ENCODE data around the gene FIBCD1.

FIBCD1 gene

DNA sequence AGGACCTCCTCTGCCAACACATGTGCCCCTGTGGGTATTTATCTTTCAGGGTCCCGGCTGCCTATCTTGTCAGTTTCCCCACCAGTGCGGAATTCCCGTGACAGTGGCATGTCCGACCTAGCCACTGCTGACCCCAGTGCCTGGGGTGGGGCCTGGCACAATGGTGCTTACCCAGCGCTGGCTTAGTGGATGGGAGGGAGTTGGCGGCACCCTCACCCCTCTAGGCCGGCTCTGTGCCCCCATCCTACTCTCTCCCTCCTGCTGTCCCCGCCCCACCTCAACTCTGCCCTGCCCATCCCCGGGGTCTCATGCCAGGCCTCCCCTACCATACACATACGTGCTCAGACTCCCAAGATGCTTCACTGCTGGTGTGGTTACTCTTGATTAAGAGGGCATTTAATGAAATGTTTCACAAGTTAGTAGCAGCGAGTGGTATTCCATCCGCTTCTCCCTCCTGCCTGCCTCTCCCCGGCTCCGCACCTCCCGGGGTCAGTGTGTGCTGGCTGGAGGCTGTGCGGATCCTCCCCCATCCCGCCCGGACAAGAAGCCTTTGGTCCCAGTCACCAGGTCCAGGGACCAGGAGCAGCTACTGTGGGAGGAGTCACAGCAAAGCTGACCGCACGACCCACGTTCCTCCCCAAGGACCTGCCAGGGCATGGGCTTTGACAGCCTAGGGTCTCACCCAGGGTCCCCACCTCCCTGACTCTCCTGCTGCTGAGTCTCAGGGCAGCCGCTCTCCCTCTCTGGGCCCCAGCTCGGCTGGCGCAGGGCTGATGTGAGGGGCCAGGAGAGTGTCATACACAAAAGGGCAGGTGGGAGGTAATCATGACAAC lies 32.9 kb downstream of the FIBCD1 start:
- DNase-seq, result no peak

DNA sequence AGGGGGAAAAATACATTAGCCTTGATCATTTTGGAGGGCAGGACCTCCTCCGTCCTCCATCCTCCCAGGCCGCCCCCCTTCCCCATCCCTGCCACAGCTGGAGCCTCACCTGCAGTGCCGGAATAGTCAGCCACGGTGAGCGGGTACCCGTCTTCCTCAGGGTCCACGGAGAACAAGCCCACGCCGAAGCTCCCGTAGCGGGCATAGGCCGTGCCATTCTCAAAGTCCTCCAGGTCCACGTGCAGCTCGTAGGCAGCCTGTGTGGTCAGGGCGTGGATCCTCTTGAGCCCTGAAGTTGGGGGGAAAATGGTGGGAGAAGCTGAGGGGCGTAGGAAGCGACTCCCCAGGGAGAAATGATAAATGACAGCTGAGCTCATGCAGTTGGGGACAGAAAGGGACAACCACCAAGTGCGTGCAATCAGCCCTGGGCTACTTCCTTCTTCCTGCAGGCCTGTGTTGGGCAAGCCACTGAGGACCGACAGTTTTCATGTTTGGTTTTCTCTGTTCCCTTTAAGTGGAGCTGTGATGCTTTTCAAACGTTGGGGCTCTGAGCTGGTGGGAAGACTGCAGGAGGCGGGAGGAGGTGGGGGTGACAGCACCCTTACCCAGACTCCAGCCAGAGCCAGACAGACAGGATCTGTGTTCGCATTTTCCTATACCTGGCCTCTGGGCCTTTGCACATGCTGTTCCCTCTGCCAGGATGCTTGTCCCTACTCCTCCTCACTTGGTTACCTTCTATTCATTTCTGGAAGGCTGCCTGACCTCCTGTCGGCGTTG lies 33.7 kb downstream of the FIBCD1 start:
- no peak for DNase-seq

DNA sequence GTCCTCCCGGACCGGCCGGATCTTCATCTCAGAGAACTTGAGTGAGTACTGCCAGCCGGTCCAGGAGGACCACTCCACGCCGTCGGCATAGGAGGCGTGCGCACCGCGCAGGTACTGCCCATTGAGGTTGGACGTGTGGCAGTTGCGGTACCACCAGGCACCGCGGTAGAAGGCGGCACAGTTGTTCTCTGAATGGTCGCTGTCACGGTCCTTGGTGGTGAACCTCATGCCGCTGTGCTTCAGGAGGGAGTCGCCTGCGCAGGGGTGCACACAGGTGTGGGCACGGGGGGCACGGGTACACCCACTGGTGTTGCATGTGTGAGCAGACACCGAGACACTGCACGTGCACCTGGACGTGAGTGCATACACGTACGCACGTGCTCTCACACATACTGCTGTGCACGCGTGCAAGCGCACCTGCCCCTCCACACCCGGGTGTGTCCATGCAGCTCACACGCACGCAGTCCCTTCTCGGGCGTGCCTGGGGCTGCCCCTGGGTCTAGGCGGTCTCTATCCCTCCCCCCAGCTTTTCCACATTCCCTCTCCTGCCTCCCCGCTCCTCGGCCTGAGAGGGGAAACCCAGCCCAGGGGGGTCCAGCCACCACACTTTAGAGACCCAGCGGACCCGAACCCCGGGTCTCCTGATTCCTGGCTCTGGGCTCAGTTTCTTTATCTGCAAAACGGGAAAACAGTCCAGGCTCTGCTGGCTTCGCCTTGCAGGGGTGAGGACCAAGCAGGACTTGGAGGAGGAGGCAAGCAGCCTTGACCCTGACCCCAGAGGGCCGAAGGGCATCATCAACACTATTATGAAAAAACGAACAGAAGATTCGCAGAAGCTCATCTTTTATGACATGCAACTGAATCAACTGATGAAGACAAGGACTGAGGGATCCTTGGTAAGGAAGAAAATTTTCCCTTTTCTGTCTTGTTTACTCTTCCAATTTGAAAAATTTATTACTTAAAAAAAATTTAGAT lies 34.7 kb downstream of the FIBCD1 start:
- no peak for DNase-seq

DNA sequence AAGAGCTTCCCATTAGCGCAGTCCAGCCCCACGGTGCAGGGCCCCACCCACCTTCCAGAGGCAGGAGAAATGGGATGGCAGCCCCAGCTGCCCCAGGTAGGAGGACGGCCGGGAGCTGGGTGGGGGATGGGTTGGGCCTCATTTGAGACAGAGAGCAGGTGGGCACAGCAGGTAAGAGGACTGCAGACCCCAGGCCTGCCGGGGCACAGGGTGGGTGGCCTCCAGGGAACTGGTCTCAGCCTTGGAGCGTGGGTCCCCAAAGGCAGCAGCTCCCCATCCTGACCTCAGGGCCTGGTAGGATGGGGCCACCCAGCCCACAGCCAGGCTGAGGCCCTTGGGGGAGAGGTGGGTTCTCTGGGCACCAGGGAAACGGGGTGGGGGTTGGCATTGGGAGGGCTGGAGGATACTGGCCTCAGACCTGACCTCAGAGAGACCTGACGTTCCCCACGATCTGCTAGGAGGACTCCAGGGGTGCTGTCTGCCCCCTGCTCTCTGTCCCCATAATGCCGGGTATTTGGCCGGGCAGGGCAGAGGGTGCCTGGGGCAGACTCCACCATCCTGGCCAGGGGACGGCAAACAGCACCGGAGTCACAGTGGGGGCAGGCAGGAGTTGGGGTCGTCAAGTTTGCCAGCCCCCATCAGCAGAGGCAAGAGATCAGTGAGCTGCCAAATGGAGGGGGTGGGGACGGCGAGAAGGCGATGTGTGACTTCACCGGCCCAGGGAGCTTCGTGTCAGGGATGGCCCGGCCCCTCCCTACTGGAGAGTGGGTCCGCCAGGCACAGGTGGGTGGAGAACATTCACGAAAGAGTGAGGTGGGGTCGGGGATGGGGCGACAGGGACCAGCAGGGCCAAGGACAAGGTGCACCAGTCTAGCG lies 35.6 kb downstream of the FIBCD1 start:
- no peak for DNase-seq

DNA sequence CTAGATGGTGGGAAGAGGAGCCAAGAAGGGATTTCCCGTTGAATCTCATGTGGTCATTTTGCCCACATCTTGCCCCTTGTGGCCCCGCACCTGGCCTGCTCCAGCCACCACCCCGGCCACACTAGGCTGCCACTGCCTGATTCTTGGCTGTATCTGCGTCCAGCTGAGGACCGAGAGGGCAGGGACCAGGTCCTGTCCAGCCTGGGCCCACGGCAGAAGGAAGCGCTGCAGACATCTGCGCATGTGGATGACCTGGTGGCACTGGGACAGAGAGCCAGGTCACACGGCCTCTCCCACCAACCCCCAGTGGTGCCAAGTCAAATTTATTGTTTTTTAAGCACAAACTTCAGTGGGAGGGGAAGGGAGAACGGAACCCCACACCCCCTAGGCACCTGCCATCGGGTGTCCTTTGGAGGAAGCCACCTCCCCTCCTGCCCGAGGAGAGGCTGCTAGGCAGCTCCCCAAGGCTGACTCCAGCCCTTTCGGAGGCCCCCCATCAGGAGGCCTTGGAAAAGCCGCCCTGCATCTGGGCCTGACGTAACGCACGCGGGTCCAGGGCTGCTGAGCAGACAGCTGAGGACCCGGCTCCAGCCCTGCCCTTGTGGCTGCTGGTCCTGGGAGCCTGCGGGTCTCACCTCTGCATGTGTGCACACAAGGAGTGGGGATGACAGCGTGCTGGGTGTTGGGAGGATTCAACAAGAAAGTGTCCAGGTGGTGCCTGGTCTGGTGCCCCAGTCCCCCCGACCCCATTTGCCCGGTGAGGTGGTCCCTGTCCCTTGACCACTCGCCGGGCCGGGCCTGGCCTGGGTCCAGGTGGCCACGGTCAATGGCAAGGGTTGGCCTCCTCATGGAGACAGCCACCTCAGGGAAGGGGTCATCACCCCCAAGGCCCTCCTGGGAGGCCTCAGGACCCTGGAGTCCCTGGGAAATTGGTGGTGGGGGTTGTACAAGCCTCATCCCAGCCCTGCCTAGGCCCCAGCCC lies 36.6 kb downstream of the FIBCD1 start:
- DNase-seq, result no peak

DNA sequence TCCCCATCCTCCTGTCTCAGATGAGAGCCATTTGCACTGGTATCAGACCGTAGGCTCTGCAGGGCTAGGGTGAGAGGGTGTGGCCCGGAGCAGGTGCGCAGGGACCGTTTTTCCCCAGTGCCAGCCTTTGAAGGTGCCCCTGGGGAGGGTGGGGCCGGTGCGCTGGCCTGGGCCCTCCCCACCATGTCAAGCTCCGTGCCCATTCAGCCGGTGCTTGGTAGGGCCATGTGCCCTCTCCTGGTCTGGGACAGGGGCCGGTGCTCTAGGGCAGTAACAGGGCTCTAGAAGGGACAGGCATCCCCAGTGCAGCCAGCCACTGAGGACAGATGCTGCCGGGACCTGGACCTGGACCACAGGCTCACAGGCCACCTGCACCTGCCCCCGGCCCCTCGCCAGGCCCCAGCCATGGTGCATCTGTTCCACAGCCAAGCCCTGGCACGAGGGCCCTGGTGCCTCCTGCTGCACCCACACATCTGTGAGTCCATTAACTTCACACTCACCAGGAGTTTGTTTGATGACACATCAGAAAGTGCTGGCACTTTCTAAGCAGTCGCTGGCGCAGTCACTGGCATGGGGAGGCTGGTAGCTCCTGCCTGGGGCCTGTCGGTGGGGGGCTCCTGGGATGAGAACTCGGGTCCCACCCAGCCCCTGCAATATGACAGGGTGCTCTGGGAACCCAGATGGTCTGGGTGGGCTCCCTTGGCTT lies 37.4 kb downstream of the FIBCD1 start:
- DNase-seq, result no peak

DNA sequence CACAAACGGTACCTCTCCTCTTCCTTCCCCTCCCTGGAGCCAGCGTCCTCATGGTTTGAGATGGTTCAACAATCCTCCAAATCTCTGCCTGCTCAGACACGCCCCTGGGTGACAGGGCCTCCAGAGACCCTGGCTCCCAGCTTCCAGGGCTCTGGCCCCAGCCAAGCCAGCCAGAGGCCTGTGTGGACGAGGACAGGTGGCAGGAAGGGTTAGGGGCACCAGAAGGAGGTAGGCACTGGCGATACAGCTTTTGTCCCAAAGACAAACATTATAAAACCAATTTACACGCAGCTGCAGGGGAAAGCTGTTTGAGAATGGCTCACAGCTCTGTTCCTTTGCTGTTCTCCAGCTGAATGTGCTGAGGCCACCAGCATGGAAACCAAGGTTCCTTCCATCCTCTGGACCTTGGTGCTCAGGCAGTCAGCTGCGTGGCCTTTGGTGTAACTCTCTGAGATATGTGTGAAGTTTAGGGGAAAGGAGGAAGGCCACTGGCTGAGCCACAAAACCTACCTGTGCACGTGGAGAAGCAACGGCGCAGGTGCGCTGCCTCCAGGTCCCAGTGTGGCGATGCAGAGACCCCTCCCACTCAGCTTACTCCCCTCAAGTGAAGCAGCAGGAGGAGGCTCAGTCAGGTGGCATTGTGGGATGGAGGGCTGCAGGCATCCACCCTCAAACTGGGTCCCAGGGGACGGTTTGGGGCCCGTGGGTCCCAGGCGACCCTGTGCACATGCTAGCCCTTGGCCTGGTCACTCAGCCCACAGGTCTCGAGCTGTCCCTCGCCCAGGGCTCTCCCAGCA lies 38.1 kb downstream of the FIBCD1 start:
- no peak for DNase-seq

DNA sequence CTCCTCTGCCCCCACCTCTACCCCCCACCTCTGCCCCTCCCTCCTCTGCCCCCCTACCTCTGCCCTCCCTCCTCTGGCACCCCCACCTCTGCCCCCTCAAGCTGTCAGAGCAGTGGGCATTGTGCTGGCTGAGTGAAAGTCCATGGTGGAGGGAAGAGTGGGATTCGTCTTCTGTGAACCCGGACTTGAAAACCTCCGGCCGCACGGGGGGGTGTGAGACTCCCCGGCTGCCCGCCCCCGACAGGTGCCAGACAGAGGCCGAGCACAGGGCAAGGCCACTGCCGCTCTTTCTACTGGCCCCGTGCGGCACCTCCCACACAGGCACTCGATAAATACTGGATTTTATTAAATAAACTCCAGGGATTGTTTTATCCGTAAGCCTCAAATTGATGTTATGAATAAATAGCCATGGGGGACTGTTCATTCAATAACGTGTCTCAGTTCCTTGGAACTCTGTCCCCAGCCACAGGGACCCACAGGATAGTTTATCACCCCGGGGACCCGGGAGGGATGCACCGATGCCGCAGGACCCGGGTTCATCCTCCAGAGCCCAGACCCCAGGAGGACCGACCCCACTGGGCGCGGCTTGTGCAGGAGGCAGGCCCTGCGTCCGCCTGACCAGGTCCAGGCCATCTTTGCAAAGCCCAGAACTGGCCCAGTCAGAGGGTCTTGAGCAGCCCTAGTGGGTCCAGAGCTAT lies 39.8 kb downstream of the FIBCD1 start:
- no peak for DNase-seq

DNA sequence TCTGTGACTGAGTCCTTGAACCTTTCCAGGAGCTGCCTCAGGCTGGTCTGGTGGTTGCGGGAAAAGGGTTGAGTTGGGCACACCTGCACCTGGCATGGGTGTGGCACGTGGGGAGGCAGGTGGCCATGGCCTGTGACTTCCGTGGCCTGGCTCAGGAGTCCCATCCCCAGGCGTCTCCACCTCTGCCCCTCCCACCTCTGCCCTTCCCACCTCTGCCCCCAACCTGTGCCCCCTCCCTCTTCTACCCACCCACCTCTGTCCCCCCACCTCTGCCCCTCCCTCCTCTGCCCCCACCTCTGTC lies 40.5 kb downstream of the FIBCD1 start:
- no peak for DNase-seq

DNA sequence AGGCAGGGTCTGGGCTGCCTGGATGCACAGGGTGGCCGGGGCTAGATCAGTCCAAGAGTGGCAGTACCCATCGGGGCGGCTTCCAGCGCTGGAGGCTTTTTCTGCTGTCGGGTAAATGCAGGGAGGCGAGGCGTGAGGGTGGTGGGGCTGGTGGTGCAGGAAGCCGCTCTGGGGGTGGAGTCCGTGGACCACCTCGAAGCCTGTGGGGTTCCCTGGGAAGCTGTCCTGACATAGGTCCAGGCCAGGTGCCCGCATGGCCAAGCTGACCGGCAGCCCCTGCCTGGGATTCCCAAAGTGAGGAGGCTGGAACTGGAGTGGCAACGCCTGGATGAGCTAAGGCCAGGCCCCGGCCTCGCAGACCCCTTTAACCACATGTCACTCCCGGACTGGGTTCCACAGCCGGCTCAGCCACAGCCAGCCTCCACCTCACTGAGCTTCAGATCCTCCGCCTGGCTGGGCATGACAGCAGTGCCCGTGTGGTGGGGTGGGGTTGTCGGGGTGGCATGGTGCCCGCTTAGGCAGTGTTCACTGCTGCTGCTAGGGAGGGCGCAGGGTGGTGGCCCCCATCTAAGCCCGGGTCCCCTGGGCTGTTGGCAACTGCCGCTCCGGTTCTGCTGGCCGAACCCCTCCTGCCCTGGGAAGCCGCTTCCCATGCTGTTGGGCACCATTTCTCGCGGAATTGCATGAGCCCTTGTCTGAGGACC lies 41.0 kb downstream of the FIBCD1 start:
- DNase-seq, result no peak

DNA sequence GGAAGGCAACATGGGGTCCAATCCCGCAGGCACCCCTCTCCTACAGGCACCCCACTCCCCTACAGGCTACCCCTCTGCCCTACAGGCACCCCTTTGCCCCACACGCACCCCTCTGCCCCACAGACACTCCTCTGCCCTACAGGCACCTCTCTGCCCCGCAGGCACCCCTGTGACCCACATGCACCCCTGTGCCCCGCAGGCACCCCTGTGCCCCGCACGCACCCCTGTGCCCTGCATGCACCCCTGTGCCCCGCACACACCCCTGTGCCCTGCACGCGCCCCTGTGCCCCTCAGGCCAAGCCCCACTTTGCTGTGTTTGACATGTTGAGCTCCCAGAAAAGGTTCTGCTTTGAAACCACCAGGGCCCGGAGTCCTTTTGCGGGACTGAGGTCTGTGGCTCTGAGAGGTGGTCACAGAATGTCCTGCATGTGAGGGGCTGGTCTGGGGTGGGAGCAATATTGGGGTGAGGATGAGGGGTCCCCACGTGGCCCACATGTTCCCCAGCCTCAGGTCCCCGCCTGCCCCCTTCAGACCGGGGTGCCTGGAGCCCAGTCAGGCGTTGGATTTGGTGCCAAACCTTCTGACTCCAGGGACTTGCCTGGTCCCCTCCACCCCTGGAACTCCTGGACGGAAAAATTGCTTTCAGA lies 41.8 kb downstream of the FIBCD1 start:
- DNase-seq, result no peak

DNA sequence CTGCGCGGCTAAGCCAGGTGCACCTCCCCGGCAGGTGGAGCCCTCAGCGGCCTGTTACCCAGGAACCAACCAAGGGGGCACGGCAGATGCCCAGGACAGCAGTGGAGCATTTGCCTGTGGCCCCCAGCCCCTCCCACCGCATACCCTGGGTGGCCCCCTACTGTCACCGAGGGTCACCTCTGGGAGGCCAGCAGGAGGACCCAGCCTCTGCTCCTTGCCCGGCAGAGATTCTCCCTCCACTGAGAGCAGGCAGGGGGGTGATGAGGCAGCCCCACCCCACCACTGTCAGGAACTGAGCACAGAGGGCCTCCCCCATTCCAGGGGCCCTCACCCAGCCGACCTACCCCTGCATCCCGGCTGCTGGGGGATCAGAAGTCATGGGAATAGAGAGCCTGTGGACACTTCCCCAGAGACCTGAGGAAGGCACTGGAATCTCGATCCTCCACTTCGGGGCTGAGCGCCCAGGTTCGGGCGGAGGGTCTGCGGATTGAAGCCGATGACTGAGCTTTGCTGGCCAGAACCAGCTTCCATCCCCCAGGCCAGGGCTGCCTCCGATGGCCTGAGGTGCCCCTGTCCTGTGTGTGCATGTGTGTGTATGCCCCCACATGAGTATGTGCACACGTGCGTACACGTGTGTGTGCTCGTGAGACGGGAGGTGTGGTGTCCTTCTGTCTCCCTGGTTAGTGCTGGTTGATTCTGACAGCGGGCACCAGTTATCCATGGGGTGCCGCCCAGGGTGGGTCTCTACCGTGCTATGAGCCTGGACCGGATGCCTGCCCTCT lies 42.6 kb downstream of the FIBCD1 start, which contains the start of gene QRFP:
QRFP (minus strand) TSS at position 580 of the 782 bp plus-strand sequence. CDS start 2,974 bp downstream, outside the sequence.
- DNase-seq, result no peak

DNA sequence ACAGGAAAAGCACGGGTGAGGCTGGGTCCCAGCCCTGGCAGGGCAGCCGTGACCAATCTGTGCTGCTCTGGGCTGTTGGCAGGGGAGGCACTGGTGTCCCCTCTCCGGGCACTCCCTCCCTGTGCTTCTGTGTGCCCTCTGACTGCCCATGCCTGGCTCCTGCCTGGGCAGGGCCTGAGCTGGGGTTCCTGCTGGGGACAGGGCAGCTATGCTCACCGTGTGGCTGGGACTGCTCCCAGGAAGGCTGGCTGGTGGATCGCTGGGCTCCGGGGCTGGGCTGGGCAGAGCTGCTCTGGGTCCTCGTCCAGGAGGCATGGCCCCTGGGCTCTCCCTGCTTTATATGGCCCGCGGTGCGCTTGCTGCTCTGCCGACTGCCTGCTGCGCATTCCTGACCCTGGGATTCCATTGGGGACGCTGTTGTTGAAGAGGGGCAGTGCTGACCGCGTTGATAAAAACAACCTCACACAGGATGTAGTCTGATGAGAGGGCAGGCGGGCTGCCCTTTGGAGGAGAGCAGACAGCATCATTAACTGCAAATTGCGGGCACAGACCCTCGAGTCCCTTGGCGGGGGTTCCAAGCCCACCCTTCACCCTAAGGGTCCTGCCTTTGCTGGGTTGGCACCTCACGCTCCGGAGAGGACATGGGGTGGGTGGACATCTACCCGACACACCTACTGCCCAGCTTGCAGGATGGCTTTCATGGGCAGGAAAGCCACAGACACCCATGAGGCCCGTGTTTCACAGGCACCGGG lies 43.4 kb downstream of the FIBCD1 start:
- no peak for DNase-seq

DNA sequence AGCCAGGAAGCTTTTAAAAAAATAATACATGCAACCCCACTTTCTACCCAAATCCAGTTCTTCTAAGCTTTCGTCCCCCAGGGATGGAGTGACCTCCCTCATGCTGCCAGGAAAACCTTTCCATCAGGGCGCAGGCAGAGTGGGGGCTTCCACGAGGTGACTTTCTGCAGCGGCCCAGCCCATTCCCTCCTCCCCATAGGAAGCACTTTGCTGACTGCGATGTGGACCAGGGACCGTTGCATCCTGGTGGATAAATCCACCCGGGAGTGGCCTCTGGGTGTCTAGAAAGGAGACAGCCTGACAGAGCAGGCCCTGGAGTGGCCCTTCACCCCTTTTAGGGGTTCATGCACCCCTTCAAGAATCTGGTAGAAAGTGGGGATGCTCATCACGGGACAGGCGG lies 44.0 kb downstream of the FIBCD1 start:
- DNase-seq, result no peak

DNA sequence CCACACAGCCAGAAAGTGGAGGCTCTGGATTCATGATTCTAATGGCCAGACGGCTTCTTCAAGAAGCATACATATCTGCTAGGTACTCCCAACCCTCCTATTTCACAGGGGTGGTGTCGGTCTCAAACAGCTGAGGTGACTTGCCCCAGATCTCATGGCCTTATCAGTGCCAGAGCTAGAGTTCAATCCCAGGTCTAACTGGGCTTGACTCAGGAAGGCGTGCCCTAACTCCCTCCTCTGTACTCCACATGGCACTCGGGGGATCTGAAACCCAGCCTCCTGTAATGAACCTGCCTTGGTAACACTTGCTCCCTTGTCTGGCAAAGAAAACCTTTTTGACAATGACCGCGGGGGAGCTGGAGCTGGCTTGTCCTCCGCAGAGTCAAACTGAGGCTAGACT lies 44.5 kb downstream of the FIBCD1 start:
- DNase-seq, result no peak

Measured in activated T-cell treated with anti-CD3 and anti-CD28 coated beads for 4 hours (primary cell).